ENCODE results near the gene SPATA24. TPM values are rescaled to one million over a fixed set of nuclear protein-coding genes. Genes with fewer than 3 reads are reported as not detected.
A peak's percentile ranks its signal among the peaks of the same experiment; 100 is the strongest.

The SPATA24 gene
- total RNA-seq, 1 donor, result 3.6 TPM

DNA sequence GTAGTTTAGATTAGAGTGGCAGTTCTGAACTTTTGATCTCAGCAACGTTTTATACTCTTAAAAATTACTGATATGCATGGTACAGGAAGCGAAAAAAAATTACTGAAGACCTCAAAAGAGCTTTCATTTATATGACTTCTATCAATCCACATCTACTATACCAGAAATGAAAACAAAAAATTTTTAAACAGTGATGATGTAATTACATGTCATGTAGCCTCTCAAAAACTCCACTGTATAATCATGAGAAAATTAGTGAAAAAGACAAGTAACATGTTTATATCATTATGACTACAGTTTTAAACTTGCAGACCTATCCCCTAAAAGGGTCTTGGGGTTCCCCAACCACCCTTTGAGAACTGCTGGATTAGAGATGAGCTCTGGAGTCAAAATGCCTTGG, 26.1 kb upstream of the SPATA24 start:
- no peak for TF ChIP-seq CTCF (IDR thresholded peaks at IDR 0.05; ENCODE audit: extremely low read depth, low read depth, low read length)
- Histone ChIP-seq H3K9me3 (ENCODE audit: low read depth, low read length) (no peaks in the 10 kb centered on the region), H3K27ac (ENCODE audit: low read depth, low read length) (no peak overlapping the region), H3K36me3 (ENCODE audit: insufficient read depth, low read length) (peaks cover under 1% of the 10 kb centered on the region), H3K4me1 (ENCODE audit: insufficient read depth, low read length) (peaks cover 6% of the 10 kb centered on the region), H4K20me1 (ENCODE audit: insufficient read depth, low read length) (no peaks in the 10 kb centered on the region), H3K27me3 (ENCODE audit: insufficient read depth, low read length) (no peaks in the 10 kb centered on the region), H2AFZ (ENCODE audit: low read length) (no peak overlapping the region), H3K79me2 (ENCODE audit: insufficient read depth, low read length) (no peaks in the 10 kb centered on the region), H3K4me3 (ENCODE audit: insufficient read depth, low read length) (no peak overlapping the region), H3K4me2 (ENCODE audit: insufficient read depth, low read length) (no peak overlapping the region)
- DNase-seq (ENCODE audit: insufficient read length, low spot score, missing footprints), result no peak

DNA sequence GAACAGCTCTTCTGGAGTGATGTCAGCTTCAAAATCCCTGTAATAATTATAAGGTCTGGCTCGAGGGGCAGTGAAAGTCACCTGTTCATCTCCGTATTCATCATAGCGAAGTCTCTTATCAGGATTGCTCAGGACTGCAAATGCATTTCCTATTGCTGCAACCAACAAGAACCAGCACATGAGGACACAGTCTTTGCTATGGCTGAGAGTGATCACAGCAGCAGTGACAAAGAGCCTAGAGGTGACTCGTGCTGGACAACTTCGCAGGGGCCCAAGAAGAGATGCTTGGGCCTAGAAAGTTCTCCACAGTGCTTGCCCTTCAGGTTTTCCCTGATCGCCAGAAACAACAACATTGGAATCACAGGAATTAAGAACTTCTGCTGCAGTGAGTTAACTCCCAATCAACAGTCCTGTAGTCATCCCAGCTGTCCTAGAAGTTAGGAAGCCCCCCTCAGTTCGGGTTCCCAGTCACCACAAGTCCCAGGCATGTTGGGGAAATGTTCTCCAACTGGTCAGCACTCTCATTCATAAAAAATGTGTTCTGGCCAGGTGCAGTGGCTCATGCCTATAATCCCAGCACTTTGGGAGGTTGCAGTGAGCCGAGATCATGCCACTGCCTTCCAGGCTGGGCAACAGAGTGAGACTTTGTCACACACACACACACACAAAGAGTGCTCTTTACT, 22.5 kb upstream of the SPATA24 start:
- H3K4me2 ChIP-seq (ENCODE audit: insufficient read depth, low read length), result no peak overlapping the region
- H3K9me3 ChIP-seq (ENCODE audit: low read depth, low read length), result no peaks in the 10 kb centered on the region
- H3K36me3 ChIP-seq (ENCODE audit: insufficient read depth, low read length), result peaks cover 3% of the 10 kb centered on the region
- peak; percentile 68 for DNase-seq (ENCODE audit: insufficient read length, low spot score, missing footprints)
- no peaks in the 10 kb centered on the region for H3K27me3 ChIP-seq (ENCODE audit: insufficient read depth, low read length)
- peaks cover 6% of the 10 kb centered on the region for H3K4me1 ChIP-seq (ENCODE audit: insufficient read depth, low read length)
- H2AFZ ChIP-seq (ENCODE audit: low read length), result no peak overlapping the region
- TF ChIP-seq CTCF (IDR thresholded peaks at IDR 0.05; ENCODE audit: extremely low read depth, low read depth, low read length), result no peak
- H4K20me1 ChIP-seq (ENCODE audit: insufficient read depth, low read length), result no peaks in the 10 kb centered on the region
- H3K27ac ChIP-seq (ENCODE audit: low read depth, low read length), result peak overlapping the region; percentile 38
- H3K79me2 ChIP-seq (ENCODE audit: insufficient read depth, low read length), result no peaks in the 10 kb centered on the region
- no peak overlapping the region for H3K4me3 ChIP-seq (ENCODE audit: insufficient read depth, low read length)

- Histone ChIP-seq H3K79me2 (ENCODE audit: insufficient read depth, low read length) (no peaks in the 10 kb centered on the region), H3K36me3 (ENCODE audit: insufficient read depth, low read length) (peaks cover 6% of the 10 kb centered on the region), H4K20me1 (ENCODE audit: insufficient read depth, low read length) (no peaks in the 10 kb centered on the region), H2AFZ (ENCODE audit: low read length) (no peak overlapping the region), H3K4me2 (ENCODE audit: insufficient read depth, low read length) (no peak overlapping the region), H3K27ac (ENCODE audit: low read depth, low read length) (no peak overlapping the region), H3K4me1 (ENCODE audit: insufficient read depth, low read length) (peaks cover 6% of the 10 kb centered on the region), H3K4me3 (ENCODE audit: insufficient read depth, low read length) (no peak overlapping the region), H3K27me3 (ENCODE audit: insufficient read depth, low read length) (no peaks in the 10 kb centered on the region), H3K9me3 (ENCODE audit: low read depth, low read length) (no peaks in the 10 kb centered on the region)
- DNase-seq (ENCODE audit: insufficient read length, low spot score, missing footprints), result no peak
- no peak for TF ChIP-seq CTCF (IDR thresholded peaks at IDR 0.05; ENCODE audit: extremely low read depth, low read depth, low read length)
Observed at GRCh38 chr5:139425497-139425896, 21.6 kb upstream of the SPATA24 start.

- Histone ChIP-seq H3K4me1 (ENCODE audit: insufficient read depth, low read length) (peaks cover 6% of the 10 kb centered on the region), H3K27me3 (ENCODE audit: insufficient read depth, low read length) (no peaks in the 10 kb centered on the region), H3K4me3 (ENCODE audit: insufficient read depth, low read length) (no peak overlapping the region), H3K36me3 (ENCODE audit: insufficient read depth, low read length) (peaks cover 22% of the 10 kb centered on the region), H3K27ac (ENCODE audit: low read depth, low read length) (peak overlapping the region; percentile 43), H4K20me1 (ENCODE audit: insufficient read depth, low read length) (no peaks in the 10 kb centered on the region), H3K4me2 (ENCODE audit: insufficient read depth, low read length) (no peak overlapping the region), H2AFZ (ENCODE audit: low read length) (no peak overlapping the region), H3K79me2 (ENCODE audit: insufficient read depth, low read length) (no peaks in the 10 kb centered on the region), H3K9me3 (ENCODE audit: low read depth, low read length) (no peaks in the 10 kb centered on the region)
- peak; percentile 94 for TF ChIP-seq CTCF (IDR thresholded peaks at IDR 0.05; ENCODE audit: extremely low read depth, low read depth, low read length)
- DNase-seq (ENCODE audit: insufficient read length, low spot score, missing footprints), result peak; percentile 88
Observed at GRCh38 chr5:139422307-139422893, 18.5 kb upstream of the SPATA24 start.
